Endothelial cell of umbilical vein (primary cell): ENCODE results near the gene PAM16. TPM values are rescaled to one million over a fixed set of nuclear protein-coding genes. Genes with fewer than 3 reads are reported as not detected.

Experiments used
- BruUV-seq: library from RNA; stranded (reverse); fragments of 400-500 nt; replicated peaks from 2 replicates; lab custom pipeline; 2021; lab: Mats Ljungman, UMichigan
- CTCF ChIA-PET: fragments of 300-600, 350-600 bp; sonication (Branson Sonifier 250); formaldehyde crosslinking; loops from one replicate; lab custom pipeline; 2021; ENCODE audit warnings: antibody characterized with exemption, inconsistent platforms; lab: Charles Lee
- POLR2A ChIA-PET: fragments of 300-600, 350-600 bp; sonication (Branson Sonifier 250); formaldehyde crosslinking; loops from one replicate; lab custom pipeline; 2021; ENCODE audit warnings: antibody characterized with exemption, inconsistent platforms; lab: Charles Lee
- DNase-seq: peaks from one replicate; pipeline ENCODE4 v3.0.0-alpha.2; 2011; ENCODE audit warnings: low read depth, low spot score
- FAIRE-seq: peaks from 2 replicates; lab custom pipeline; 2011; peaks lifted over from hg19 to GRCh38; lab: Jason Lieb, UNC
- H2AFZ ChIP-seq: 2 replicates; pipeline ENCODE4 v1.6.0; 2012; ENCODE audit warnings: low read depth, low read length, control low read depth, inconsistent platforms
- H3K27ac ChIP-seq: 2 replicates; pipeline ENCODE4 v1.5.1; 2011; ENCODE audit warnings: low read depth, mild to moderate bottlenecking, control low read depth, low read length, moderate library complexity; ENCODE audit not compliant: insufficient read depth
- H3K27me3 ChIP-seq, 2 experiments: 2 replicates each; pipeline versions ENCODE4 v1.6.0 to v1.6.1; 2011; ENCODE audit warnings: low read length in 2 of 2, mixed read lengths in 1 of 2; ENCODE audit not compliant: control insufficient read depth in 2 of 2, insufficient read depth in 2 of 2
- H3K36me3 ChIP-seq, 2 experiments: 2 replicates in 1 of 2; 3 replicates in 1 of 2; pipeline ENCODE4 v1.5.1; 2011; ENCODE audit warnings: low read length in 2 of 2, mild to moderate bottlenecking in 1 of 2, moderate library complexity in 1 of 2; ENCODE audit not compliant: control insufficient read depth in 2 of 2, insufficient read depth in 2 of 2; ENCODE audit errors: extremely low read depth in 1 of 2
- H3K4me1 ChIP-seq: 3 replicates; pipeline ENCODE4 v1.5.1; 2011; ENCODE audit warnings: mild to moderate bottlenecking, low read length; ENCODE audit not compliant: control insufficient read depth, insufficient read depth; ENCODE audit errors: extremely low read depth
- H3K4me2 ChIP-seq: 2 replicates; pipeline ENCODE4 v1.6.1; 2011; ENCODE audit warnings: low read length, control low read depth, mixed read lengths; ENCODE audit not compliant: insufficient read depth
- H3K4me3 ChIP-seq, 3 experiments: fragments of 200-600 bp in 1 of 3; sonication (generic), shearing (Covaris generic) in 1 of 3; replicated peaks in 1 of 3; 2 replicates each; pipeline ENCODE4 v1.5.1; 2011 to 2016; ENCODE audit warnings: control low read depth in 3 of 3, low read length in 3 of 3, mild to moderate bottlenecking in 2 of 3, inconsistent platforms in 1 of 3, low read depth in 1 of 3, moderate library complexity in 1 of 3; ENCODE audit not compliant: insufficient read depth in 1 of 3
- H3K79me2 ChIP-seq: 2 replicates; pipeline ENCODE4 v1.6.0; 2012; ENCODE audit warnings: low read length, inconsistent platforms; ENCODE audit not compliant: control insufficient read depth, insufficient read depth
- H3K9ac ChIP-seq: replicated peaks from 2 replicates; pipeline ENCODE3; 2011; ENCODE audit warnings: low read length, control low read depth; ENCODE audit not compliant: insufficient read depth; ENCODE audit errors: extremely low read depth
- H3K9me1 ChIP-seq: replicated peaks from 3 replicates; pipeline ENCODE4 v1.6.0; 2011; ENCODE audit warnings: mild to moderate bottlenecking, low read length; ENCODE audit not compliant: control insufficient read depth, insufficient read depth; ENCODE audit errors: extremely low read depth
- H3K9me3 ChIP-seq: replicated peaks from 2 replicates; pipeline ENCODE4 v1.5.1; 2012; ENCODE audit warnings: low read length, inconsistent platforms; ENCODE audit not compliant: control insufficient read depth, insufficient read depth
- H4K20me1 ChIP-seq: replicated peaks from 2 replicates; pipeline ENCODE3; 2011; ENCODE audit warnings: mild to moderate bottlenecking, low read length; ENCODE audit not compliant: control insufficient read depth, insufficient read depth; ENCODE audit errors: extremely low read depth
- CTCF ChIP-seq, 2 donors: IDR thresholded peaks; 1 replicate in 1 of 2; 2 replicates in 1 of 2; pipeline ENCODE4 v1.5.1; 2011; ENCODE audit warnings: low read length in 2 of 2, mild to moderate bottlenecking in 2 of 2, moderate library complexity in 2 of 2, control low read depth in 1 of 2, inconsistent platforms in 1 of 2, low read depth in 1 of 2; ENCODE audit not compliant: insufficient read depth in 1 of 2; ENCODE audit errors: extremely low read depth in 1 of 2
- EZH2 ChIP-seq: IDR thresholded peaks from 2 replicates; pipeline ENCODE4 v1.6.1; 2012; ENCODE audit warnings: borderline replicate concordance, low read depth, mild to moderate bottlenecking, moderate library complexity, low read length, inconsistent platforms; ENCODE audit not compliant: severe bottlenecking
- FOS ChIP-seq: IDR thresholded peaks from 2 replicates; pipeline ENCODE4 v1.6.1; 2011; ENCODE audit warnings: mild to moderate bottlenecking, low read length, moderate library complexity, borderline replicate concordance; ENCODE audit not compliant: insufficient read depth
- GATA2 ChIP-seq: IDR thresholded peaks from 2 replicates; pipeline ENCODE4 v1.7.0; 2011; ENCODE audit warnings: low read depth, mild to moderate bottlenecking, moderate library complexity, mixed read lengths, low read length; ENCODE audit not compliant: insufficient read length, insufficient read depth
- JUN ChIP-seq: IDR thresholded peaks from 2 replicates; pipeline ENCODE4 v1.6.1; 2011; ENCODE audit warnings: borderline replicate concordance, low read depth; ENCODE audit not compliant: insufficient read length, insufficient read depth
- MAX ChIP-seq: IDR thresholded peaks from 2 replicates; pipeline ENCODE4 v1.6.1; 2011; ENCODE audit not compliant: insufficient read depth, insufficient read length
- MYC ChIP-seq: IDR thresholded peaks from one replicate; pipeline ENCODE4 v1.6.1; 2011; ENCODE audit warnings: mild to moderate bottlenecking, low read depth, low read length
- POLR2A ChIP-seq: IDR thresholded peaks from 2 replicates; pipeline ENCODE4 v1.6.1; 2012; ENCODE audit warnings: low read depth, mild to moderate bottlenecking, control low read depth, low read length
- POLR2AphosphoS5 ChIP-seq: IDR thresholded peaks from 2 replicates; pipeline ENCODE4 v1.6.1; 2012; ENCODE audit warnings: low read depth, mild to moderate bottlenecking, control low read depth, low read length, moderate library complexity; ENCODE audit not compliant: insufficient read depth
- dilution Hi-C: fragments of 300-500 bp; cut with MboI; formaldehyde crosslinking; loops from one replicate; pipeline ENCODE4 v1.15.0; 2019; ENCODE audit warnings: low sequenced_read_pairs; ENCODE audit not compliant: extremely low pct_ligation_motif_present
- intact Hi-C: fragments of 100-400 bp; cut with micrococcal nuclease; formaldehyde crosslinking; loops from one replicate; pipeline ENCODE4 v1.10.0; 2022
- polyA plus RNA-seq, 4 experiments: library from polyadenylated mRNA; depleted of rRNA in 3 of 4; stranded (reverse) in 3 of 4; unstranded in 1 of 4; fragments of >200 nt; gene quantifications; 2 replicates each; pipeline versions ENCODE4 v1.2.1 to v1.2.3, GENCODE V29; 2011 to 2012; ENCODE audit warnings: missing spikeins in 1 of 4
- total RNA-seq: library from RNA; stranded (reverse); gene quantifications from 2 replicates; pipeline ENCODE4 v1.2.3, GENCODE V29; 2021

The PAM16 gene
- total and polyA plus RNA-seq, 2 donors (not counting 3 experiments of a cell fraction or from before 2014, with no cell fraction given), result 40.0 to 67.2 TPM

GRCh38 chr16:4381072-4381934 lies 30.2 kb upstream of the PAM16 start:
- no peak for TF ChIP-seq MAX
- TF ChIP-seq FOS, result no peak
- no peak for TF ChIP-seq MYC
- no peak for TF ChIP-seq GATA2
- no peak for TF ChIP-seq POLR2AphosphoS5
- TF ChIP-seq CTCF (IDR thresholded peaks at IDR 0.05; ENCODE audit: extremely low read depth in 1 of 2, insufficient read depth in 1 of 2, low read depth in 1 of 2, low read length in 2 of 2), result no peak
- no peak for TF ChIP-seq JUN
- TF ChIP-seq POLR2A, result no peak
- no peak for TF ChIP-seq EZH2
- Histone ChIP-seq H3K4me1 (peaks cover 12% of the 10 kb centered on the region), H3K36me3 (peaks cover 0 to 5% of the 10 kb centered on the region in 2 experiments), H3K4me2 (no peak overlapping the region), H3K27me3 (no peaks in the 10 kb centered on the region), H3K9me1 (no peaks in the 10 kb centered on the region), H3K9me3 (no peaks in the 10 kb centered on the region), H2AFZ (no peak overlapping the region), H3K9ac (no peak overlapping the region), H4K20me1 (no peaks in the 10 kb centered on the region), H3K4me3 (no peak overlapping the region), H3K79me2 (no peaks in the 10 kb centered on the region), H3K27ac (no peak overlapping the region)
- CTCF ChIA-PET, result interaction anchor here (0.8 to 2.1 kb wide), 3 partner anchors 14 to 23 kb away, joined by 3 to 8 read pairs (median 4); no protein-coding TSS in a partner anchor
- BruUV-seq, result no TSS peak
- intact Hi-C loops (no loop called here), dilution Hi-C loops (no loop called here)
- no peak for FAIRE-seq
- DNase-seq, result no peak
- POLR2A ChIA-PET, result no interaction called here
